ENCODE measurements around the gene LCLAT1. TPM values are rescaled to one million over a fixed set of nuclear protein-coding genes. Genes with fewer than 3 reads are reported as not detected.
"Not testable (repeated sequence)": the region's sequence is repeated elsewhere in the genome, so short reads cannot be mapped to it uniquely, and the experiment has no call there.

The LCLAT1 gene
- total RNA-seq, 1 donor from 2014 or later, result 29.3 TPM

DNA sequence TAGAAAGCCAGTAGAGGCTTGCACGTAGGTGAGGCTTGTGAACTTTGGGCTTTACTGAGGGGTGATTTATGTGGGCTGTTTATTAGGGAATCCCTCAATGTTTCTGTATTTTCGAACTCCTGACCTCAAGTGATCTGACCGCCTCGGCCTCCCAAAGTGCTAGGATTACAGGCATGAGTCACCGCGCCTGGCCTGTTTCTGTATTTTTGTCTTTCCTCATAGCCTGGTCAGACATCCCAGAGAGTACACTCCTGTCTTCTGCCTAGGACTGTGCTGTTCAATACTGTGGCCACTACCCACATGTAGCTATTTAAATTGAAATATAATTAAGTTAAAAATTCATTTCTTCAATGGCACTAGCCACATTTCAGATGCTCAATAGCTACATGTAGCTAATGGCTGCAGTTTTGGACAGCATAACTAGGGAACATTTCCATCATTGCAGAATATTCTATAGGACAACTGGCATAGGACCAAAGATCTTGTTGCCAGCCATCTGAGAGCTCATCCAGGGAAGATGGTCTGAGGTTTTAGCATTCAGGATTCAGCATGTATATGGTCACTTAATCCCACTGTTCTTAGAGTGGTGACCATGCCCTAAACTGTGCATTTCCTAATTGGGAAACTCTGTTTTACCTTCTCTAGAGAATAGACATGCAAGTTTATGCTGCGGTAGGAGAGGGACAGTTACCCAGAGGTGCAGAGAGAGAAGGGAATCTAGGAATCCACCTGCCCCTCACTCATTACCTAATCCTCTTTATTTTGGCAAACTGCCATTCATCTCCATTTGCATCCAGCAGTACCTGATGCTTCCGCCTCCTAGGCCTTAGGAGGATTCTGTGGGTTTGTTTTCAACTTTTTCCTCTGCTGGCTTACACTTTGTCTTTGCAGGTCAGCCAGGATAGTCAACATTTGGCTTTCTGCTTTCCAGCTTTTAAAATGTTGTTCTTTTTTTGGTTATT, 64.4 kb downstream of the LCLAT1 start:
- H3K27ac Mint-ChIP-seq, result no peak overlapping the region
- H3K4me3 Mint-ChIP-seq (ENCODE audit: low read depth), result no peak overlapping the region
- no peak for DNase-seq (ENCODE audit: low spot score, unreplicated experiment)
- no peaks in the 10 kb centered on the region for H3K27me3 Mint-ChIP-seq
- TF ChIP-seq, protein P1, sequence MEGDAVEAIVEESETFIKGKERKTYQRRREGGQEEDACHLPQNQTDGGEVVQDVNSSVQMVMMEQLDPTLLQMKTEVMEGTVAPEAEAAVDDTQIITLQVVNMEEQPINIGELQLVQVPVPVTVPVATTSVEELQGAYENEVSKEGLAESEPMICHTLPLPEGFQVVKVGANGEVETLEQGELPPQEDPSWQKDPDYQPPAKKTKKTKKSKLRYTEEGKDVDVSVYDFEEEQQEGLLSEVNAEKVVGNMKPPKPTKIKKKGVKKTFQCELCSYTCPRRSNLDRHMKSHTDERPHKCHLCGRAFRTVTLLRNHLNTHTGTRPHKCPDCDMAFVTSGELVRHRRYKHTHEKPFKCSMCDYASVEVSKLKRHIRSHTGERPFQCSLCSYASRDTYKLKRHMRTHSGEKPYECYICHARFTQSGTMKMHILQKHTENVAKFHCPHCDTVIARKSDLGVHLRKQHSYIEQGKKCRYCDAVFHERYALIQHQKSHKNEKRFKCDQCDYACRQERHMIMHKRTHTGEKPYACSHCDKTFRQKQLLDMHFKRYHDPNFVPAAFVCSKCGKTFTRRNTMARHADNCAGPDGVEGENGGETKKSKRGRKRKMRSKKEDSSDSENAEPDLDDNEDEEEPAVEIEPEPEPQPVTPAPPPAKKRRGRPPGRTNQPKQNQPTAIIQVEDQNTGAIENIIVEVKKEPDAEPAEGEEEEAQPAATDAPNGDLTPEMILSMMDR (IDR thresholded peaks at IDR 0.05; ENCODE audit: unreplicated experiment), result no peak
- H3K36me3 Mint-ChIP-seq (ENCODE audit: insufficient read depth), result peaks cover 9% of the 10 kb centered on the region
- H3K9me3 Mint-ChIP-seq (ENCODE audit: low read depth), result peaks cover 12% of the 10 kb centered on the region
- peaks cover 35% of the 10 kb centered on the region for H3K4me1 Mint-ChIP-seq (ENCODE audit: low read depth)

DNA sequence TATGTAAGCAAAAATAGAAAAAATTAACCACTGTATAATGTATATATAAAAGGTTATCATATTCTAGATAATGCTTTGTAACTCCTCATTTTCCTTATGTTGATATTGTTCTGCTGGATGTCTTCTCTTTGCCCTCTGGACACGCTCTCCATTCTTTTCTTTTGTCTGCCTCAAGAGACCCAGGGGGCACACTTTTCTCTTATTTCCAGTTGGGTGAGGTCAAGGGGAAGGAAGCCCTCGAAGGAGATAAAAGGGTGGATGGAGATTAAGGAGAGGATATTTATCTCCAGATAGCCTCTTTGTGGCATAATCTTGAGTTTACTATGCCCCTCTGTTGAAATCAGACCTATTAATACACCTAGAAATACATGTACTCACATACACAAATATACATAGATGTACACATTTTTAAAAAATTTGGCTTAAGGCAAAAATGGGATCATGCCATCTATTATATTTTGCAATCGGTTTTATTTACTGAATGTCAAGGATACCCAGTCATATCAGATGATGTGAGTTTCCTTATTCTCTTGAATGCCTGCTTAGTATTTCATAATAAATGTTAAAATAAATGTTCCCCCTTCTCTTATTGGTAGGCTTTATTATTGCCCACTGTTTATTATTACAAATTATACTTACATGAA, 65.3 kb downstream of the LCLAT1 start:
- no peak for DNase-seq (ENCODE audit: low spot score, unreplicated experiment)
- Mint-ChIP-seq H3K4me1 (ENCODE audit: low read depth) (peaks cover 37% of the 10 kb centered on the region), H3K9me3 (ENCODE audit: low read depth) (peaks cover 11% of the 10 kb centered on the region), H3K27me3 (no peaks in the 10 kb centered on the region), H3K4me3 (ENCODE audit: low read depth) (no peak overlapping the region), H3K27ac (no peak overlapping the region), H3K36me3 (ENCODE audit: insufficient read depth) (peaks cover 9% of the 10 kb centered on the region)
- TF ChIP-seq, protein P1 (IDR thresholded peaks at IDR 0.05; ENCODE audit: unreplicated experiment), result no peak

DNA sequence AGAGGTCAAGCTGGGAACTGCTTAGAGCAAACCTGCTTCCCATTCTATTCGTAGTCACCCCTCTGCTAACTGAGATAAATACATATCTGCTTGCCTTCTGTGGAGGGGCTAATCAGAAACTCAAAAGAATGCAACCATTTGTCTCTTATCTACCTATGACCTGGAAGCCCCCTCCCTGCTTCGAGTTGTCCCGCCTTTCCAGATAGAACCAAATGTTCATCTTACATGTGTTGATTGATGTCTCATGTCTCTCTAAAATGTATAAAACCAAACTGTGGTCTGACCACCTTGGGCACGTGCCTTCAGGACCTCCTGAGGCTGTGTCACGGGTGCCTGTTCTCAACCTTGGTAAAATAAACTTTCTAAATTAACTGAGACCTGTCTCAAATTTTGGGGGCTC, 66.6 kb downstream of the LCLAT1 start:
- H3K4me3 Mint-ChIP-seq (ENCODE audit: low read depth); H3K9me3 Mint-ChIP-seq (ENCODE audit: low read depth); H3K27me3 Mint-ChIP-seq; H3K27ac Mint-ChIP-seq; H3K36me3 Mint-ChIP-seq (ENCODE audit: insufficient read depth); DNase-seq (ENCODE audit: low spot score, unreplicated experiment): not testable (repeated sequence)
- peaks cover 46% of the 10 kb centered on the region for H3K4me1 Mint-ChIP-seq (ENCODE audit: low read depth)

DNA sequence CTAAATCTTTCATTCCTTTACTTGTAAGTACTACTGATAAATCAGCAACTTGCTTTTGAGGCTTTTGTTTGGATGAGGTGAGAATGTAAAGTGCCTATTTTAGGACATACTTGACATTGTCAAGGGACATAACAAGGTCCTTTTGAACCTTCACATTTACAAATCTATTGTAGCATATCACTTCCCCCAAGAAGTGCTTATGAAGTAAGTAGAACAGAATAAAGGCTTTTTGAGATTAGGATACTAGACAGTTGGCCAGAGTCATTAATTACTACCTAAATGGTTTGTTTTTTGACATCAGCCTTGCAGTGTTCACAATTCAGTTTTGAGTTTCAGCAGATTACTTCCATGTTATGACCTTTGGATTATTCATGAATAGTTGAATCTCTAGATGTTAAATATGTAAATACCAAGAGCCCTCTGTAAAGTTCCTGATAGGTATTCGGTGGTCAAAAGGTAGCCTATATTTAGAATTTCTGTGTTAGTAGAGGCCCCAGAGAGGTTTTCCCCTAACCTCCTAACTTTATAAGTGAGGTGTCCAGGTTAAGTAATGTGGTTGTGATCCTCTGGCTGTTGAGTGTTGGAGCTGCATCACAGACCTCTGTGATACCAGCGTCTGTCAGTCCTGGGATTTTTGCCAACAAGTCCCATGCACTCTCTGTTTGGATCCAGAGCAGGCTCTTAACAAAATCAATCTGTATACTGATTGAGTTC, 67.2 kb downstream of the LCLAT1 start:
- Mint-ChIP-seq H3K9me3 (ENCODE audit: low read depth) (peaks cover 3% of the 10 kb centered on the region), H3K4me1 (ENCODE audit: low read depth) (peaks cover 46% of the 10 kb centered on the region), H3K27me3 (no peaks in the 10 kb centered on the region), H3K27ac (peak overlapping the region; percentile 45), H3K36me3 (ENCODE audit: insufficient read depth) (peaks cover 5% of the 10 kb centered on the region), H3K4me3 (ENCODE audit: low read depth) (no peak overlapping the region)
- TF ChIP-seq, protein P1 (IDR thresholded peaks at IDR 0.05; ENCODE audit: unreplicated experiment), result no peak
- no peak for DNase-seq (ENCODE audit: low spot score, unreplicated experiment)

DNA sequence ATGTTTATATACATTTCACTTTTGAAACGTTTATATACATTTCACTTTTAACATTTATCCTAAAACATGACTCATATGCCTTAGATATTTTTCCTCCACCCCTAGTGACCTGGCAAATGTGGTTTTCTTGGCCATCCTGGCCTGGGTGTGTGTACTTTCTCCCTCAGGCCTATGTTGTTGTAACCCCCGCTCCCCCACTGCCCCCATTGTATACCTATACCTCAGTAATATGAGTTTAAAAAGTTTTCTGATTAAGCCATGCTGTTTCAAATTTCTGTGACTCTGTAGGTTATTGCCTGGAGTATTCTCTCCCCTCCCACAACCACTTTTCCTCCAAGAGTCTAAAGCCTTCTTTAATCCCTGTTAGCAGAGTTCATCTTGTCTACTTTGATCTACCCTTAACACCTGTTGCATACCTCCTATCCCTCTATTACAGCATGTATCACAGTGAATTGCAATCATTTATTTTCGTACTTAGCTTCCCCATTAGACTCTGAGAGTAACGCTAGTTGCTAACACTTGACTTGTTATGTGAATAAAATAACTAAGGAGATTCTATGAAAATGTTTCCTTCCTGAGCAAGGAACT, 67.9 kb downstream of the LCLAT1 start:
- DNase-seq (ENCODE audit: low spot score, unreplicated experiment), result no peak
- Mint-ChIP-seq H3K4me3 (ENCODE audit: low read depth) (no peak overlapping the region), H3K27me3 (no peaks in the 10 kb centered on the region), H3K27ac (peak overlapping the region; percentile 40), H3K36me3 (ENCODE audit: insufficient read depth) (peaks cover 10% of the 10 kb centered on the region), H3K9me3 (ENCODE audit: low read depth) (peaks cover 6% of the 10 kb centered on the region), H3K4me1 (ENCODE audit: low read depth) (peaks cover 46% of the 10 kb centered on the region)
- TF ChIP-seq, protein P1 (IDR thresholded peaks at IDR 0.05; ENCODE audit: unreplicated experiment), result no peak

Measured in progenitor cell of endocrine pancreas (in vitro differentiated cells).